Uterus (tissue), 4 donors: ENCODE data around the gene PEPD. TPM values are rescaled to one million over a fixed set of nuclear protein-coding genes. Genes with fewer than 3 reads are reported as not detected.

Experiments
- DNase-seq, 2 donors: peaks; one replicate each; pipeline ENCODE4 v3.0.0-alpha.2; 2019 to 2020
- H3K27ac ChIP-seq, 2 donors: fragments of 200-600 bp; sonication (generic); 1 replicate in 1 of 2; 2 replicates in 1 of 2; pipeline ENCODE4 v1.5.1; 2016 to 2018
- H3K27me3 ChIP-seq, 2 donors: fragments of 200-600 bp; sonication (generic); one replicate each; pipeline ENCODE4 v1.5.1; 2018 to 2019; ENCODE audit warnings: control low read depth in 1 of 2
- H3K36me3 ChIP-seq, 2 donors: fragments of 200-600 bp; sonication (generic); one replicate each; pipeline ENCODE4 v1.5.1; 2019; ENCODE audit warnings: control low read depth in 1 of 2
- H3K4me1 ChIP-seq, 2 donors: fragments of 200-600 bp; sonication (generic); one replicate each; pipeline ENCODE4 v1.5.1; 2018 to 2019; ENCODE audit warnings: control low read depth in 1 of 2
- H3K4me3 ChIP-seq, 2 donors: fragments of 200-600 bp; sonication (generic); 1 replicate in 1 of 2; 2 replicates in 1 of 2; pipeline ENCODE4 v1.5.1; 2018 to 2019; ENCODE audit warnings: mild to moderate bottlenecking in 1 of 2
- H3K9me3 ChIP-seq, 2 donors: fragments of 200-600 bp; sonication (generic); one replicate each; pipeline ENCODE4 v1.5.1; 2019; ENCODE audit warnings: control low read depth in 1 of 2
- POLR2A ChIP-seq, 2 donors: fragments of 450-650 bp; IDR thresholded peaks; one replicate each; pipeline ENCODE4 v1.6.1; 2016; ENCODE audit warnings: antibody characterized with exemption in 2 of 2, mild to moderate bottlenecking in 1 of 2, moderate library complexity in 1 of 2
- intact Hi-C: fragments of 100-400 bp; cut with DNase I; formaldehyde crosslinking; loops from one replicate; pipeline ENCODE4 v1.15.1; 2023; ENCODE audit warnings: low total_unique reads
- total RNA-seq, 4 donors: library from RNA; depleted of rRNA in 3 of 4; stranded (reverse); fragments of >200 nt in 3 of 4; gene quantifications; one replicate each; pipeline versions ENCODE4 v1.1.0 to v1.2.4, GENCODE V29; 2014 to 2023
- TF ChIP-seq, protein P1 (sequence below), 4 experiments: fragments of 200-600 bp in 2 of 4; fragments of 450-650 bp in 2 of 4; sonication (generic) in 2 of 4; IDR thresholded peaks; one replicate each; pipeline ENCODE4 v1.5.1; 2016 to 2019; ENCODE audit warnings: antibody characterized with exemption in 4 of 4, mild to moderate bottlenecking in 2 of 4, moderate library complexity in 1 of 4
- donor health status: DM: yes; HTN: yes; CAD: no.

The PEPD gene
- total RNA-seq, 4 donors from 2014 or later, result 26.1 to 47.0 (median 37.9) TPM

DNA sequence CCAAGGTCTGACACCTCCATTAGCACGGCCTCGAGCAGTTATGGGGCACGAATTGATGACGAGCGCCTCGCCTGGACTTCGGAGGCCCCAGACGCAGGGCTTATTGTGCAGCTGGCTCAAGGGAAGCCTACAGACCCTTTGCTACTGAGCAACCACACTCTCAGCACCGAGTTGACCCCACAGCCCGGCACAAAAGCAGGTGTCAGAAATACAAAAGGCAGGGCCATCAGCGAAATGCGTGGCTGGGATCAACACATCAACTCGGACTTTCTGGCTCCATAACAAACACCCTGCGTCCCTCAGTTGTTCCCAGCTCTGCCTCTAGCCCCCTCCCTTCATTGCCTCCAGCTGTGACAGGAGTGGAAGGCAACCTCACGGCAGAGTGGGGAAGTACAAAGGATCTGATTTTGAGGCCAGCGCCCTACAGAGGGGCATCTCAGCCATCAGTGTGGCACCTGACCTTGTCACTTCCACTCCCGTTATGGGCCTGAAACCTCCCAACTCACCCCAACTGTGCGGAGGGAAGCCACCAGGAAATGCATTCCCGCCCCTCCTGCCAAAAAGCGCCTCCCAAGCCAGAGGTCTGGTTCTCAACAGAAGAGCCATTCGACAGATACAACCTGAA is 18.0 kb downstream of the PEPD start:
- Histone ChIP-seq H3K9me3 (no peaks in the 10 kb centered on the region), H3K4me1 (no peaks in the 10 kb centered on the region), H3K36me3 (no peaks in the 10 kb centered on the region), H3K27ac (no peak overlapping the region), H3K27me3 (no peaks in the 10 kb centered on the region), H3K4me3 (no peak overlapping the region)
- TF ChIP-seq, protein P1, sequence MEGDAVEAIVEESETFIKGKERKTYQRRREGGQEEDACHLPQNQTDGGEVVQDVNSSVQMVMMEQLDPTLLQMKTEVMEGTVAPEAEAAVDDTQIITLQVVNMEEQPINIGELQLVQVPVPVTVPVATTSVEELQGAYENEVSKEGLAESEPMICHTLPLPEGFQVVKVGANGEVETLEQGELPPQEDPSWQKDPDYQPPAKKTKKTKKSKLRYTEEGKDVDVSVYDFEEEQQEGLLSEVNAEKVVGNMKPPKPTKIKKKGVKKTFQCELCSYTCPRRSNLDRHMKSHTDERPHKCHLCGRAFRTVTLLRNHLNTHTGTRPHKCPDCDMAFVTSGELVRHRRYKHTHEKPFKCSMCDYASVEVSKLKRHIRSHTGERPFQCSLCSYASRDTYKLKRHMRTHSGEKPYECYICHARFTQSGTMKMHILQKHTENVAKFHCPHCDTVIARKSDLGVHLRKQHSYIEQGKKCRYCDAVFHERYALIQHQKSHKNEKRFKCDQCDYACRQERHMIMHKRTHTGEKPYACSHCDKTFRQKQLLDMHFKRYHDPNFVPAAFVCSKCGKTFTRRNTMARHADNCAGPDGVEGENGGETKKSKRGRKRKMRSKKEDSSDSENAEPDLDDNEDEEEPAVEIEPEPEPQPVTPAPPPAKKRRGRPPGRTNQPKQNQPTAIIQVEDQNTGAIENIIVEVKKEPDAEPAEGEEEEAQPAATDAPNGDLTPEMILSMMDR (IDR thresholded peaks at IDR 0.05), result no peak
- TF ChIP-seq POLR2A (IDR thresholded peaks at IDR 0.05), result no peak
- intact Hi-C loops, result no loop called here
- DNase-seq, result no peak

DNA sequence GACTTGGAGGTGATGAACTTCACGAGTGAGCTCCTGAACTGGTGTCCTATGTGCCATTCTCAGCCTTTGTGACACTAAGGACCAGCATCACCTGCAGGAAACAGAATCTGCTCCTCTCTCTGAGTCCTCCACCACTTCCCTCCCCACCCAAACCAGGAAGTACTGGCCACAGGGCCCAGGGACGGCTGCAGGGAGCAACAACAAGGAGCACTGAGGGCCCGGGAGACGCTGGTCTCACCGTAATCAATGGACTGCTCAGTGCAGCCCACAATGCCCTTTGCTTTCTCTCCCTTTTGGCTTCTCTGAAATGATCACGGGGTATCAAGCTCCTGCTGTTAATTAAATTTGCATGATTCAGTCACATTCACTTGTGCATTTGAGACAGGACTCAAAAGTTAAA is 18.6 kb downstream of the PEPD start:
- no peak for DNase-seq
- Histone ChIP-seq H3K27me3 (no peaks in the 10 kb centered on the region), H3K9me3 (no peaks in the 10 kb centered on the region), H3K36me3 (no peaks in the 10 kb centered on the region), H3K4me3 (no peak overlapping the region), H3K27ac (no peak overlapping the region), H3K4me1 (no peaks in the 10 kb centered on the region)
- intact Hi-C loops, result no loop called here
- TF ChIP-seq, protein P1 (IDR thresholded peaks at IDR 0.05), result no peak
- TF ChIP-seq POLR2A (IDR thresholded peaks at IDR 0.05), result no peak

DNA sequence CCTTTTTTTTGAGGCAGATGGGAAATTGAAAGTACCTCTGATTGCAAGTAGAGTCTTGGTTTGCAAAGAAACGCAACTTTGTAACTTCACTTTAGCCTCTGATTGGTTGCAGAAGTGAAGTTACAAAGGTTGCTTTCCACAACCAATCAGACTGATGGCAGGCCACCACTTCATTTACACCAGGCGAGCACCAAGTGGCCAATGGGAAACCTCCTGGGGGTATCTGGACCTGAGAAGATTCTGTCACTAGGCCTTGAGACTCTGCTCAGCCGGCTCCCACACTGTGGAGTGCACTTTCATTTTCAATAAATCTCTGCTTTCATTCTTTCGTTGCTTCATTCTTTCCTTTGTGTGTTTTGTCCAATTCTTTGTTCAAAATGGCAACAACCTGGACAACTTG is 19.1 kb downstream of the PEPD start:
- H3K4me1 ChIP-seq, result no peaks in the 10 kb centered on the region
- H3K4me3 ChIP-seq, result no peak overlapping the region
- H3K9me3 ChIP-seq, result no peaks in the 10 kb centered on the region
- no peak overlapping the region for H3K27ac ChIP-seq
- intact Hi-C loops, result no loop called here
- no peaks in the 10 kb centered on the region for H3K27me3 ChIP-seq
- DNase-seq, result no peak
- TF ChIP-seq, protein P1 (IDR thresholded peaks at IDR 0.05), result no peak
- no peak for TF ChIP-seq POLR2A (IDR thresholded peaks at IDR 0.05)
- H3K36me3 ChIP-seq, result no peaks in the 10 kb centered on the region

DNA sequence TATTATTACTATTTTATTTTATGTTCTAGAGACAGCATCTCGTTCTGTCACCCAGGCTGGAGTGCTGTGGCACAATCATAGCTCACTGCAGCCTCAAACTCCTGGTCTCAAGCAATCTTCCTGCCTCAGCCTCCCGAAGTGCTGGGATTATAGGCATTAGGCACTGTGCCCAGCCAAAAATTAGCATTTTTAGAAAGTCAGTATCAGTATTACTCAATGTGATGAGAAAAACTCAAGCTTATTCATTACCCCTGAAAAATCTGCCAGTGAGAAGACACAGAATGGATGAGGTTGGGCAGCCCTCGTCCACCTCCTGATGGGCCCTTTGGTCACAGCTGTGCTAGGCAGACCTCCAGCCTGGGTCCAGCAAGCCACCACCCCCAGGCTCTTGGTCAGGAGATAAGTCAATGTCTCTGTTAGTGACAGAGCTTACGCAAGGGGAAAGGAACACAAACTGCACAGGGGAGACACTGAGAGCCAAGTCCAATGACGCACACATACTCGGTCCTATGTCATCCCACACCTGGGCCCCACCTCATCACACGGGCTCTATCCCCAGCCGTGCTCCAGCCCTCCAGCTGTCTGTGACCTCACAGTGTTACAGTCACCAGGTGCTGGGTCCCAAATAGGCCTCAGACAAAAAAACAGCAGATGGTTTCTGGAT is 19.8 kb downstream of the PEPD start:
- Histone ChIP-seq H3K27ac (no peak overlapping the region), H3K9me3 (no peaks in the 10 kb centered on the region), H3K4me3 (no peak overlapping the region), H3K27me3 (no peaks in the 10 kb centered on the region), H3K36me3 (no peaks in the 10 kb centered on the region), H3K4me1 (no peaks in the 10 kb centered on the region)
- no peak for DNase-seq
- intact Hi-C loops, result no loop called here
- TF ChIP-seq, protein P1 (IDR thresholded peaks at IDR 0.05), result no peak
- no peak for TF ChIP-seq POLR2A (IDR thresholded peaks at IDR 0.05)

DNA sequence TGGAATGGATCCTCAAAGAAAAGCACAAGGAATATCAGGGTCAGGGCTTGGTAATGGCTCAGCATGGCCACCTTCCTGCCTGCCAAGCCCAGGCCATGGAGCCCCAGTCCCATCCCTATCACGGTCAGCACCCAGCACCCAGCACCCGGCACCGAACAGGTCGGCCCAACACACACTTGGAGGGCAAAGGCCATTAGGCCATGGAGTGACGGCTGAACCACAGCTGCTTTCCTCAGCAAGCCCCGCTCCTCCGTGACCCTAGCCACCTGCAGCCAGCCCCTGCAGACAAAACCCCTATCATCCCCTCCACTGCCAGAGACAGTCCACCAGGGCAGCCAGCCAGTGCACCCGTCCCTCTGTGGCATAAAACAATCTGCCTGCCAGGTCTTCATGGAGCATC is 20.6 kb downstream of the PEPD start:
- no peaks in the 10 kb centered on the region for H3K27me3 ChIP-seq
- no peaks in the 10 kb centered on the region for H3K4me1 ChIP-seq
- no peaks in the 10 kb centered on the region for H3K9me3 ChIP-seq
- no peak for DNase-seq
- no peaks in the 10 kb centered on the region for H3K36me3 ChIP-seq
- H3K4me3 ChIP-seq, result no peak overlapping the region
- no peak overlapping the region for H3K27ac ChIP-seq
- TF ChIP-seq POLR2A (IDR thresholded peaks at IDR 0.05), result no peak
- intact Hi-C loops, result no loop called here
